HEK293 (cell line): Measurements from ENCODE around the gene PERM1.

Source experiments
- CTCF ChIA-PET: fragments of 350-600 bp; formaldehyde crosslinking; extraction: SDS; loops from one replicate; lab custom pipeline; 2021; ENCODE audit warnings: antibody characterized with exemption; lab: Yijun Ruan, JAX
- POLR2A ChIA-PET: fragments of 300-600 bp; formaldehyde crosslinking; extraction: SDS; loops from one replicate; lab custom pipeline; 2020; ENCODE audit warnings: antibody characterized with exemption, inconsistent platforms; lab: Yijun Ruan, JAX
- H3K27ac ChIP-seq: fragments of 200-500 bp; sonication (Bioruptor generic); 2 replicates; pipeline ENCODE4 v1.5.1; 2014; ENCODE audit warnings: low read depth, low read length, control low read depth, inconsistent platforms; ENCODE audit errors: extremely low read depth
- H3K36me3 ChIP-seq, 2 experiments: fragments of 200-500 bp in 1 of 2; sonication (Bioruptor generic) in 1 of 2; 1 replicate in 1 of 2; 2 replicates in 1 of 2; pipeline ENCODE4 v1.5.1; 2014 to 2017; ENCODE audit warnings: inconsistent platforms in 2 of 2, low read length in 2 of 2; ENCODE audit not compliant: control insufficient read depth in 2 of 2, insufficient read depth in 1 of 2
- H3K4me1 ChIP-seq: fragments of 200-500 bp; sonication (Bioruptor generic); 2 replicates; pipeline ENCODE4 v1.5.1; 2014; ENCODE audit warnings: mild to moderate bottlenecking, low read length, inconsistent platforms; ENCODE audit not compliant: control insufficient read depth, insufficient read depth
- H3K4me3 ChIP-seq: 2 replicates; pipeline ENCODE4 v1.5.1; 2011; ENCODE audit warnings: low read depth, mild to moderate bottlenecking, control low read depth, low read length, moderate library complexity
- H3K9me3 ChIP-seq: fragments of 200-500 bp; sonication (Bioruptor generic); 2 replicates; pipeline ENCODE4 v1.5.1; 2014; ENCODE audit warnings: low read depth, low read length, inconsistent platforms; ENCODE audit not compliant: control insufficient read depth, insufficient read depth
- FEZF1 ChIP-seq: fragments of 450-650 bp; formaldehyde crosslinking; IDR thresholded peaks from 2 replicates; pipeline ENCODE4 v1.5.1; 2016; ENCODE audit warnings: missing biosample characterization, missing genetic modification characterization
- ZEB2 ChIP-seq: fragments of 450-650 bp; formaldehyde crosslinking; IDR thresholded peaks from 2 replicates; pipeline ENCODE4 v1.5.1; 2016; ENCODE audit warnings: missing biosample characterization, missing genetic modification characterization
- ZIC2 ChIP-seq: fragments of 450-650 bp; formaldehyde crosslinking; IDR thresholded peaks from 2 replicates; pipeline ENCODE4 v1.5.1; 2016; ENCODE audit warnings: missing biosample characterization, missing genetic modification characterization
- ZNF112 ChIP-seq: fragments of 450-650 bp; formaldehyde crosslinking; IDR thresholded peaks from 2 replicates; pipeline ENCODE4 v1.5.0; 2017; ENCODE audit warnings: missing biosample characterization, missing genetic modification characterization
- ZNF169 ChIP-seq: fragments of 450-650 bp; formaldehyde crosslinking; IDR thresholded peaks from 2 replicates; pipeline ENCODE4 v1.5.1; 2016; ENCODE audit warnings: missing biosample characterization, missing genetic modification characterization
- ZNF175 ChIP-seq: fragments of 450-650 bp; formaldehyde crosslinking; IDR thresholded peaks from 2 replicates; pipeline ENCODE4 v1.5.1; 2016; ENCODE audit warnings: missing biosample characterization, missing genetic modification characterization
- ZNF514 ChIP-seq: fragments of 450-650 bp; formaldehyde crosslinking; IDR thresholded peaks from 2 replicates; pipeline ENCODE4 v1.5.1; 2016; ENCODE audit warnings: missing biosample characterization, missing genetic modification characterization
- ZNF558 ChIP-seq: fragments of 450-650 bp; formaldehyde crosslinking; IDR thresholded peaks from 2 replicates; pipeline ENCODE4 v1.5.1; 2016; ENCODE audit warnings: missing biosample characterization, missing genetic modification characterization
- ZNF701 ChIP-seq: fragments of 450-650 bp; formaldehyde crosslinking; IDR thresholded peaks from 2 replicates; pipeline ENCODE4 v1.5.1; 2016; ENCODE audit warnings: missing biosample characterization, missing genetic modification characterization
- ZNF707 ChIP-seq: fragments of 450-650 bp; formaldehyde crosslinking; IDR thresholded peaks from 2 replicates; pipeline ENCODE4 v1.5.1; 2016; ENCODE audit warnings: missing biosample characterization, missing genetic modification characterization
- ZNF837 ChIP-seq: fragments of 450-650 bp; formaldehyde crosslinking; IDR thresholded peaks from 2 replicates; pipeline ENCODE4 v1.5.1; 2016; ENCODE audit warnings: missing biosample characterization, missing genetic modification characterization
- TF ChIP-seq, protein P1 (sequence below): fragments of 450-650 bp; formaldehyde crosslinking; IDR thresholded peaks from 2 replicates; pipeline ENCODE4 v1.5.1; 2017; ENCODE audit warnings: missing biosample characterization, missing genetic modification characterization
- TF ChIP-seq, protein P2 (sequence below): fragments of 450-650 bp; formaldehyde crosslinking; conservative IDR thresholded peaks from 2 replicates; pipeline ENCODE4 v1.5.1; 2016; ENCODE audit warnings: low read depth, missing biosample characterization, missing genetic modification characterization
- TF ChIP-seq, protein P3 (sequence below): fragments of 450-650 bp; formaldehyde crosslinking; IDR thresholded peaks from 2 replicates; pipeline ENCODE4 v1.5.0; 2017; ENCODE audit warnings: missing biosample characterization, missing genetic modification characterization, borderline replicate concordance

PERM1 gene

DNA sequence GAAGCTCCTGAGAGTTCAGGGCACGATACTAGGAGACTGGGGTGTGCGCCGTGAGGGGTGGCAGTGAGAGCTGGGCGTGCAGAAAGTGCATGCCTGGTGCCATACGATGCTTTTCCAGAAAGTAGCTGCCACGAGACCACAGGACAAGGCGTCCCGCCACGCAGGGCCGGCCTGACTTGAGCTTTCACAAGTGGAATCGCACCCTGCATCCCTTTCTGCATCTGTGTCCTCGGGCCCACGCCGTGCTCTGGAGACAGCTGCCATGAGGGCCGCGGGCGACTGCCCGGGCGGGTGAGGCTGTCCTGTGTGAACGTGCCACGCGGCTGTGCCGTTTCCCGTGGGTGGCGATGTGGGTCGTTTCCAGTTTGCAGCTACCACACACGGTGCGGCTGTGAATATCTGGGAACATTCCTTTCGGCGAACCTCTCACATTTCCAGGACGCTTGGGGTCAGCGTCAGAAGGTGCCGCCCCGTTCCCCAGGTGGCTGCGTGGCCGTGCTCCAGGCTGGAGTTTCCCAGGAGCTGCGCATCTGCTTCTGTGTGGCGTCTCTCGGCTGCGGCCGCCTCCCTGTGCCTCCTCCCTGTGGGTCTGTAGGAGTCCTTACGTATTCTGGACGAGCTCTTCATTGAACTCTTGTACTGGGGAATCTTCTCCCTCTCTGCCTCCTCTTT lies 1.0 kb upstream of the PERM1 start:
- Histone ChIP-seq H3K4me3 (no peak overlapping the region), H3K4me1 (no peaks in the 10 kb centered on the region), H3K27ac (no peak overlapping the region), H3K9me3 (no peaks in the 10 kb centered on the region), H3K36me3 (no peaks in the 10 kb centered on the region)
- ChIA-PET CTCF (interaction anchor here (0.6 to 4.0 kb wide), 12 partner anchors 11 to 308 kb away, joined by 3 to 53 read pairs (median 4); no protein-coding TSS in a partner anchor), POLR2A (interaction anchor here (1.1 to 2.0 kb wide), 2 partner anchors 12 to 19 kb away, joined by 3 to 11 read pairs; no protein-coding TSS in a partner anchor)
- no peak for TF ChIP-seq ZNF837
- TF ChIP-seq, protein P1, sequence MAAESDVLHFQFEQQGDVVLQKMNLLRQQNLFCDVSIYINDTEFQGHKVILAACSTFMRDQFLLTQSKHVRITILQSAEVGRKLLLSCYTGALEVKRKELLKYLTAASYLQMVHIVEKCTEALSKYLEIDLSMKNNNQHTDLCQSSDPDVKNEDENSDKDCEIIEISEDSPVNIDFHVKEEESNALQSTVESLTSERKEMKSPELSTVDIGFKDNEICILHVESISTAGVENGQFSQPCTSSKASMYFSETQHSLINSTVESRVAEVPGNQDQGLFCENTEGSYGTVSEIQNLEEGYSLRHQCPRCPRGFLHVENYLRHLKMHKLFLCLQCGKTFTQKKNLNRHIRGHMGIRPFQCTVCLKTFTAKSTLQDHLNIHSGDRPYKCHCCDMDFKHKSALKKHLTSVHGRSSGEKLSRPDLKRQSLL: no peak

DNA sequence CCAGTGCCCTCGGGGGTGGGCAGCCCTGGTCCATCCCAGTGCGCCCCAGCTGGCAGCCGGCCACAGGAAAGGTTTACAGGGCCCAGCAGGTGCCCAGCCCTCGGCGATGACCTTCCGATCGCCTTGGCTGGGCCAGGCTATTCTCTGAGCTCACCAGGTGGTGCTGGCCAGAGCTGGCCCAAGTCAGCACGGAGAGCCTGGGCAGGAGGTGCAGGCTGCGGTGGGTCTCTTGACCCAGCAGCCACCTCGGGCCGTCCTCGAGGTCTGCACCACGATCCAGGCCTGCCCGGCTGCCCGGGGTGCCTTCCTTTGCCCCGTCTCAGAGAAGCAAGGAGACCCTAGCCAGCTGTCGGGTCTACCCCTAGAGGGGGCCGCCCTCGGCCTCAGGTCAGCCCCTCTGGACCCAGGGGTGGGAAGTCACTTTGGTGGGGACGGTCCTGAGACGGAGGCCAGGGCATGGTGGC lies 370 bp downstream of the PERM1 start:
- Histone ChIP-seq H3K27ac (no peak overlapping the region), H3K9me3 (no peaks in the 10 kb centered on the region), H3K4me1 (no peaks in the 10 kb centered on the region), H3K4me3 (no peak overlapping the region), H3K36me3 (no peaks in the 10 kb centered on the region)
- TF ChIP-seq ZNF707 (tag by site-specific recombination): no peak
- TF ChIP-seq ZNF175: no peak
- TF ChIP-seq ZNF514: no peak
- no peak for TF ChIP-seq ZEB2 (tag by site-specific recombination)
- no peak for TF ChIP-seq ZNF169
- no peak for TF ChIP-seq ZIC2 (tag by site-specific recombination)
- TF ChIP-seq, protein P2, sequence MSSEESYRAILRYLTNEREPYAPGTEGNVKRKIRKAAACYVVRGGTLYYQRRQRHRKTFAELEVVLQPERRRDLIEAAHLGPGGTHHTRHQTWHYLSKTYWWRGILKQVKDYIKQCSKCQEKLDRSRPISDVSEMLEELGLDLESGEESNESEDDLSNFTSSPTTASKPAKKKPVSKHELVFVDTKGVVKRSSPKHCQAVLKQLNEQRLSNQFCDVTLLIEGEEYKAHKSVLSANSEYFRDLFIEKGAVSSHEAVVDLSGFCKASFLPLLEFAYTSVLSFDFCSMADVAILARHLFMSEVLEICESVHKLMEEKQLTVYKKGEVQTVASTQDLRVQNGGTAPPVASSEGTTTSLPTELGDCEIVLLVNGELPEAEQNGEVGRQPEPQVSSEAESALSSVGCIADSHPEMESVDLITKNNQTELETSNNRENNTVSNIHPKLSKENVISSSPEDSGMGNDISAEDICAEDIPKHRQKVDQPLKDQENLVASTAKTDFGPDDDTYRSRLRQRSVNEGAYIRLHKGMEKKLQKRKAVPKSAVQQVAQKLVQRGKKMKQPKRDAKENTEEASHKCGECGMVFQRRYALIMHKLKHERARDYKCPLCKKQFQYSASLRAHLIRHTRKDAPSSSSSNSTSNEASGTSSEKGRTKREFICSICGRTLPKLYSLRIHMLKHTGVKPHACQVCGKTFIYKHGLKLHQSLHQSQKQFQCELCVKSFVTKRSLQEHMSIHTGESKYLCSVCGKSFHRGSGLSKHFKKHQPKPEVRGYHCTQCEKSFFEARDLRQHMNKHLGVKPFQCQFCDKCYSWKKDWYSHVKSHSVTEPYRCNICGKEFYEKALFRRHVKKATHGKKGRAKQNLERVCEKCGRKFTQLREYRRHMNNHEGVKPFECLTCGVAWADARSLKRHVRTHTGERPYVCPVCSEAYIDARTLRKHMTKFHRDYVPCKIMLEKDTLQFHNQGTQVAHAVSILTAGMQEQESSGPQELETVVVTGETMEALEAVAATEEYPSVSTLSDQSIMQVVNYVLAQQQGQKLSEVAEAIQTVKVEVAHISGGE (tag by site-specific recombination): no peak
- TF ChIP-seq FEZF1: no peak
- no peak for TF ChIP-seq ZNF112
- TF ChIP-seq ZNF701 (tag by site-specific recombination): no peak
- no peak for TF ChIP-seq ZNF558 (tag by site-specific recombination)
- TF ChIP-seq, protein P3, sequence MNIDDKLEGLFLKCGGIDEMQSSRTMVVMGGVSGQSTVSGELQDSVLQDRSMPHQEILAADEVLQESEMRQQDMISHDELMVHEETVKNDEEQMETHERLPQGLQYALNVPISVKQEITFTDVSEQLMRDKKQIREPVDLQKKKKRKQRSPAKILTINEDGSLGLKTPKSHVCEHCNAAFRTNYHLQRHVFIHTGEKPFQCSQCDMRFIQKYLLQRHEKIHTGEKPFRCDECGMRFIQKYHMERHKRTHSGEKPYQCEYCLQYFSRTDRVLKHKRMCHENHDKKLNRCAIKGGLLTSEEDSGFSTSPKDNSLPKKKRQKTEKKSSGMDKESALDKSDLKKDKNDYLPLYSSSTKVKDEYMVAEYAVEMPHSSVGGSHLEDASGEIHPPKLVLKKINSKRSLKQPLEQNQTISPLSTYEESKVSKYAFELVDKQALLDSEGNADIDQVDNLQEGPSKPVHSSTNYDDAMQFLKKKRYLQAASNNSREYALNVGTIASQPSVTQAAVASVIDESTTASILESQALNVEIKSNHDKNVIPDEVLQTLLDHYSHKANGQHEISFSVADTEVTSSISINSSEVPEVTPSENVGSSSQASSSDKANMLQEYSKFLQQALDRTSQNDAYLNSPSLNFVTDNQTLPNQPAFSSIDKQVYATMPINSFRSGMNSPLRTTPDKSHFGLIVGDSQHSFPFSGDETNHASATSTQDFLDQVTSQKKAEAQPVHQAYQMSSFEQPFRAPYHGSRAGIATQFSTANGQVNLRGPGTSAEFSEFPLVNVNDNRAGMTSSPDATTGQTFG (tag by site-specific recombination): no peak
- POLR2A ChIA-PET: interaction anchor here (1.1 to 1.3 kb wide), 3 partner anchors 9 to 42 kb away, joined by 3 to 5 read pairs (median 3); no protein-coding TSS in a partner anchor
- CTCF ChIA-PET: interaction anchor here (0.6 to 3.0 kb wide), 3 partner anchors 20 to 310 kb away, joined by 3 to 15 read pairs (median 4); no protein-coding TSS in a partner anchor
